GM21786 (cell line): ENCODE results near the gene RALGPS1.
"Not testable (repeated sequence)": the region's sequence is repeated elsewhere in the genome, so short reads cannot be mapped to it uniquely, and the experiment has no call there.

Experiments
- ATAC-seq: cut with Tn5 transposase; IDR thresholded peaks from one replicate; pipeline ENCODE4 v1.9.1; 2021; ENCODE audit not compliant: unreplicated experiment

Gene RALGPS1

GRCh38 chr9:126985870-126986498 is 71.4 kb downstream of the RALGPS1 start:
- peak; percentile 73 for ATAC-seq

GRCh38 chr9:126986506-126986951 is 71.9 kb downstream of the RALGPS1 start:
- ATAC-seq = no peak

- ATAC-seq = no peak
Observed at GRCh38 chr9:126988857-126989256, 74.3 kb downstream of the RALGPS1 start.

GRCh38 chr9:126989847-126990842 is 75.6 kb downstream of the RALGPS1 start:
- no peak for ATAC-seq

- ATAC-seq = no peak
Observed at GRCh38 chr9:126991183-126991582, 76.6 kb downstream of the RALGPS1 start.

GRCh38 chr9:126992427-126992826 is 77.8 kb downstream of the RALGPS1 start:
- ATAC-seq = no peak

- no peak for ATAC-seq
Observed at GRCh38 chr9:126999315-127000068, 84.9 kb downstream of the RALGPS1 start.

- peak; percentile 95 for ATAC-seq
Observed at GRCh38 chr9:127004946-127005769, 90.6 kb downstream of the RALGPS1 start.

- no peak for ATAC-seq
Observed at GRCh38 chr9:127005770-127006314, 91.3 kb downstream of the RALGPS1 start.

GRCh38 chr9:127007638-127008037 is 93.1 kb downstream of the RALGPS1 start:
- ATAC-seq = no peak

GRCh38 chr9:127008076-127008475 is 93.5 kb downstream of the RALGPS1 start:
- ATAC-seq = no peak

- ATAC-seq = no peak
Observed at GRCh38 chr9:127011772-127012171, 97.2 kb downstream of the RALGPS1 start.

- no peak for ATAC-seq
Observed at GRCh38 chr9:127012250-127012649, 97.7 kb downstream of the RALGPS1 start.

GRCh38 chr9:127013597-127013996 is 99.0 kb downstream of the RALGPS1 start:
- no peak for ATAC-seq

GRCh38 chr9:127014216-127014909 is 99.8 kb downstream of the RALGPS1 start:
- ATAC-seq = no peak

GRCh38 chr9:127014910-127015540 is 100.4 kb downstream of the RALGPS1 start:
- no peak for ATAC-seq

- ATAC-seq = no peak
Observed at GRCh38 chr9:127015921-127016512, 101.4 kb downstream of the RALGPS1 start.

GRCh38 chr9:127017979-127018378 is 103.4 kb downstream of the RALGPS1 start:
- ATAC-seq = not testable (repeated sequence)

GRCh38 chr9:127018935-127019334 is 104.4 kb downstream of the RALGPS1 start:
- ATAC-seq = no peak
